ENCODE results near the gene USP5.
"Not testable (repeated sequence)": the region's sequence is repeated elsewhere in the genome, so short reads cannot be mapped to it uniquely, and the experiment has no call there.

USP5 gene

DNA sequence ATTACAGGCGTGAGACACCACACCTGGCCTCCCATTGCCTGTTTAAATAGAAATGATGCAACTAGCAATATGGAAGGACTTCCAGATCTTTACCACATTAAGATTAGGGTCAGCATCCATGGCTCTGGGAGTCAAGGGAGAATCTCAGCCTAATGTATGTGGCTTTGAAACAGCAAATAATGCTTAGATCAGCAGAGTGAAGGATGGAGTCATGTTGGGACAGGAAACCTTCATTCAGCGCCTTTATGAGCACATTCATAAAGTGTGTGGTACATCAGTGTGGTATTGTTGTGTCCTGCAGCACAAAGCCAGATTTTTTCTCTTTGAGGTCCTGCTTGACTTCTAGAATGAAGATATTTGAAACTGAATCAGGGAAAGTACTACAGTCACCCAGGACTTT is 36.4 kb downstream of the USP5 start:
- peak; percentile 59 for DNase-seq (ENCODE audit: low read depth)

DNA sequence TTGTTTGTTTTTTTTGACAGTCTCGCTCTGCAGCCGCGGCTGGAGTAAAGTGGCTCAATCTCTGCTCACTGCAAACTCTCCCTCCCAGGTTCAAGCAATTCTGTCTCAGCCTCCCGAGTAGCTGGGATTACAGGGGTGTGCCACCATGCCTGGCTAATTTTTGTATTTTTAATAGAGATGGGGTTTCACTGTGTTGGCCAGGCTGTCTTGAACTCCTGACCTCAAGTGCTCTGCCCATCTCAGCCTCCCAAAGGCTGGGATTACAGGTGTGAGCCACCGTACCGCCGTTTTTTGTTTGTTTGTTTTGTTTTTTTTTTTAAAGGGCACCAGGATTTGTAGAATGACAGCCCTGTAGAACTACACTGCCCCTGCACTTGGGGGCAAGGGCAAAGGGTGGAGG is 36.8 kb downstream of the USP5 start:
- DNase-seq (ENCODE audit: low read depth); H3K4me3 ChIP-seq (ENCODE audit: low read length): not testable (repeated sequence)

More for the DNA sequence above, 36.4 kb downstream of the USP5 start:
- no peak overlapping the region for H3K4me3 ChIP-seq (ENCODE audit: low read length)
- TF ChIP-seq, protein P1, sequence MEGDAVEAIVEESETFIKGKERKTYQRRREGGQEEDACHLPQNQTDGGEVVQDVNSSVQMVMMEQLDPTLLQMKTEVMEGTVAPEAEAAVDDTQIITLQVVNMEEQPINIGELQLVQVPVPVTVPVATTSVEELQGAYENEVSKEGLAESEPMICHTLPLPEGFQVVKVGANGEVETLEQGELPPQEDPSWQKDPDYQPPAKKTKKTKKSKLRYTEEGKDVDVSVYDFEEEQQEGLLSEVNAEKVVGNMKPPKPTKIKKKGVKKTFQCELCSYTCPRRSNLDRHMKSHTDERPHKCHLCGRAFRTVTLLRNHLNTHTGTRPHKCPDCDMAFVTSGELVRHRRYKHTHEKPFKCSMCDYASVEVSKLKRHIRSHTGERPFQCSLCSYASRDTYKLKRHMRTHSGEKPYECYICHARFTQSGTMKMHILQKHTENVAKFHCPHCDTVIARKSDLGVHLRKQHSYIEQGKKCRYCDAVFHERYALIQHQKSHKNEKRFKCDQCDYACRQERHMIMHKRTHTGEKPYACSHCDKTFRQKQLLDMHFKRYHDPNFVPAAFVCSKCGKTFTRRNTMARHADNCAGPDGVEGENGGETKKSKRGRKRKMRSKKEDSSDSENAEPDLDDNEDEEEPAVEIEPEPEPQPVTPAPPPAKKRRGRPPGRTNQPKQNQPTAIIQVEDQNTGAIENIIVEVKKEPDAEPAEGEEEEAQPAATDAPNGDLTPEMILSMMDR (IDR thresholded peaks at IDR 0.05; ENCODE audit: insufficient read depth, low read depth, low read length, missing control alignments) = no peak

DNA sequence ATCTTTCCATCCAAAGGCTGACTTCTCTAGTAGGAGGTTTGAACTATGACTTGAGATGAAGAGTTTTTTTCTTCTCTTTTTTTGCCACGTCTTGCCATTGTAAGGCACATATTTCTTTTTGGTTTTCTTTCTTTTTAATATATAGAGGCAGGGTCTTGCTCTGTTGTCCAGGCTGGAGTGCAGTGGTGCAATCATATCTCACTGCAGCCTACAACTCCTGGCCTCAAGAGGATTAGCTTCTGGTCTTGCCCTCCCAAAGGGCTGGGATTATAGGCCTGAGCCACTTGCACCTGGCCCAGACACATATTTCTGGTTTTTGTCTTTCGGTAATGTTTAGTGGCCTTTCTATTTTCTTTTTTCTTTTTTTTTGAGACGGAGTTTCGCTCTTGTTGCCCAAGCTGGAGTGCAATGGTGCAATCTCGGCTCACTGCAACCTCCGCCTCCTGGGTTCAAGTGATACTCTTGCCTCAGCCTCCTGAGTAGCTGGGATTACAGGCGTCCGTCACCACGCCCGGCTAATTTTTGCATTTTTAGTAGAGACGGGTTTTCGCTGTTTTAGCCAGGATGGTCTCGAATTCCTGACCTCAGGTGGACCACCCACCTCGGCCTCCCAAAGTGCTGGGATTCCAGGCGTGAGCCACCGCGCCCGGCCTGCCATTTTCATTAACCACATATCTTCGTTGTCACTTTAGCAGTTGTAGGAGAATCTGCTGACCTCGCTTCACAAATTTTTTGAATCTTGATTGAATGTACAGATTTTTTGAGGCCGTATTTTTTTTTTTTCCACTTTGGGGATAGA is 38.0 kb downstream of the USP5 start:
- H3K4me3 ChIP-seq (ENCODE audit: low read length); DNase-seq (ENCODE audit: low read depth): not testable (repeated sequence)

DNA sequence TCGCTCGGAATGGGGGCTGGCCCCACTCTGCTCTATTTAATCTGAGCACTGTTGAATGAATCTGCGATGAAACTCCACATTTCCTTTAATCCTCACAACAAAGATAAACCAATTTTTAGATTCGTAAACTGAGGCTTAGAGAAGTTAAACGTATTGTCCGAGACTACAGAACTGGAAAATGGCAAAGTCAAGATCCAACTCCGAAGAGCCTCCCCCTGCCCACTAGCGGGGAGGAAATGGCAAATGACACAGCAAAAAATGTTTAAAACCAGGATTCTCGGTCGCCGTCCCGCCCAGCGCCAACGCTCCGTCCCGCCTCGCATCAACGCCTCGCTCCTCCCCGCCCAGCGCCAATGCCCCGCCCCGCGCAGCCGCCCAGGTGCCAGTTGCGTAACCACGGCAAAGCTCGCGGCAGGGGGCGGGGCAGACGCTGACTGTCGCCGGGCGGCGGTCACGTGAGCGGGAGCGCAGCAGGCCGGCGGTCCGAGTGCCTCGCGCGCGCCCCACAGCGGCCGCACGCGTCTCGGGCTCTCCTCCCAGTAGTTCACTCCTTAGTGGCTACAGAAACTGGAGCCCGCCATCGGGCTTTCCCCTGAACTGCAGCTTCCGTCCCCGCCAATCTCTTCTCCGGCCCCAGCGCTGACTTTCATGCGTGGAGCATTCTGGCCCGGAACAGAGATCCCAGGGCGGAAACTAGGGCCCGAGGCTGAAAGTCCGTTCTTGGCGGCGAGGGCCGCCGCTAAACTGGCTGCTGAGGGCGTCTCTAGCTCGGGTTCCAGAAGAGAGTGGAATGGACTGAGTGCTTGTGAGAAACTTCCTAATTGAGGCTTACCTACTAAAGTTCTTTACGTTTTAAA is 39.1 kb downstream of the USP5 start:
- peak; percentile 96 for DNase-seq (ENCODE audit: low read depth)
- TF ChIP-seq, protein P1 (IDR thresholded peaks at IDR 0.05; ENCODE audit: insufficient read depth, low read depth, low read length, missing control alignments) = peak; percentile 53
- peak overlapping the region; percentile 58 for H3K4me3 ChIP-seq (ENCODE audit: low read length)

DNA sequence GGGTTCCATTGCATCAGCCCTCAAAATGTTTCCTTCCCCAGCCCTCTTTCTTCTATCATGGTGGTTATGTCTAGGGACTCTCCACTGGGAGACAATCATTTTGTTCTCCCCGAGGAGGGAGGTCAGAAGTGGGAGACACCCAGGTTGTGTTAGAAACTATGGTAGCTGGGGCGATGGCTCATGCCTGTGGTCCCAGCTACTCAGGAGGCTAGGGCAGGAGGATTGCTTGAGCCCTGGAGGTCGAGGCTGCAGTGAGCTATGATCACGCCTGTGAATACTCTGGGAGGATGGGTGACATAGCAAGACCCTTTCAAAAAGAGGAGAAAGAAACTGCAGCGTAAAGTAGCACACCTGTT is 39.7 kb downstream of the USP5 start:
- TF ChIP-seq, protein P1 (IDR thresholded peaks at IDR 0.05; ENCODE audit: insufficient read depth, low read depth, low read length, missing control alignments) = no peak
- DNase-seq (ENCODE audit: low read depth) = no peak
- H3K4me3 ChIP-seq (ENCODE audit: low read length) = peak overlapping the region; percentile 58

DNA sequence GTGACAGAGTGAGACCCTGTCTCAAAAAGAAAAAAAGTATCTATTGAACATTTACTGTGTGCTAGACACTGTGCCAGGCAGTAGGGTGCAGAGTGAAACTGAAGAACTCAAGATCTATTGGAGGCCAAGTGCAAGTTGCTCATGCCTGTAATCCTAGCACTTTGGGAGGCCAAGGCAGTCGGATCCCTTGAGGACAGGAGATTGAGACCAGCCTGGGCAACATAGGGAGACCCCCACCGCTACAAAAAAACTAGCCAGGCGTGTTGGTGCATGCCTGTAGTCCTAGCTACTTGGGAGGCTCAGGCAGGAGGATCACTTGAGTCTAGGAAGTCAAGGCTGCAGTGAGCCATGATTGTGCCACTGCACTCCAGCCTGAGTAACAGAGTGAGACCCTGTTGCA is 40.7 kb downstream of the USP5 start:
- DNase-seq (ENCODE audit: low read depth); H3K4me3 ChIP-seq (ENCODE audit: low read length): not testable (repeated sequence)

DNA sequence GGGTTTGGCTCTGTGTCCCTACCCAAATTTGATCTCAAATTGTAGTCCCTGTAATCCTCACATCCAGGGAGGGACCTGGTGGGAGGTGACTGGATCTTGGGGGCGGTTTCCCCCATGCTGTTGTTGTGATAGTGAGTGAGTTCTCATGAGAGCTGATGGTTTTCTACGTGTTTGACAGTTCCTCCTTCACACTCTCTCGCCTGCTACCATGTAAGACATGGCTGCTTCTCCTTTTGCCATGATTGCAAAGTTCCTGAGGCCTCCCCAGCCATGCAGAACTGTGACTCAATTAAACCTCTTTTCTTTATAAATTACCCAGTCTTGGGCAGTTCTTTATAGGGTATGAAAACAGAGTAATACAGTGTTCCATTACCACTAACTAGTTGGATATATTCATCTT is 42.4 kb downstream of the USP5 start:
- TF ChIP-seq, protein P1 (IDR thresholded peaks at IDR 0.05; ENCODE audit: insufficient read depth, low read depth, low read length, missing control alignments) = no peak
- DNase-seq (ENCODE audit: low read depth) = no peak

DNA sequence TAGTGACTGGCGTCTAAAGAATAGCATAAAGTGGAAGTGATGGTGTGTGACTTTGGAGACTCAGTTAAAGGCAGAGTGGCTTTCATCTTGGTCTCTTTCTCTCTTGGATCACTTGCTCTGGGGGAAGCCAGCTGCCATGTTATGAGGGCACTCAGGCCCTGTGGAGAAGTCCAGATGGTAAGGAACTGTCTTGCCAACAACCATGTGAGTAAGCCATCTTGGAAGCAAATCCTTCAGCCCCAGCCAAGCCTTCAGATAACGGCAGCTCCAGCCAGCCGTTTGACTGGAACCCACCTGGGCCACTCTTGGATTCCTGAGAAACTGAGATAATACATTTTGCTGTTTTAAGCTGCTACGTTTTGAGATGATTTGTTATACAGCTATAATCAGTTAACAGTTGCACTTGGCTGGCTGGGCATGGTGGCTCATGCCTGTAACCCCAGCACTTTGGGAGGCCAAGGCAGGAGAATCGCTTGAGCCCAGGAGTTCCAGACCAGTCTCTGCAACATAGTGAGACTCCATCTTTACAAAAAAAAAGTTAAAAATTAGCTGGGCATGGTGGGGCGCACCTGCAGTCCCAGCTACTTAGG is 45.0 kb downstream of the USP5 start:
- TF ChIP-seq, protein P1 (IDR thresholded peaks at IDR 0.05; ENCODE audit: insufficient read depth, low read depth, low read length, missing control alignments) = no peak
- no peak for DNase-seq (ENCODE audit: low read depth)
- H3K4me3 ChIP-seq (ENCODE audit: low read length) = no peak overlapping the region

More for the DNA sequence above, 42.4 kb downstream of the USP5 start:
- H3K4me3 ChIP-seq (ENCODE audit: low read length) = no peak overlapping the region

Measured in epithelial cell of esophagus (primary cell).